NAMALWA (cell line): ENCODE results near the gene SRP68.

ENCODE experiments used
- DNase-seq: peaks from one replicate; pipeline ENCODE4 v3.0.0-alpha.2; 2015; ENCODE audit warnings: low spot score

SRP68 gene

DNA sequence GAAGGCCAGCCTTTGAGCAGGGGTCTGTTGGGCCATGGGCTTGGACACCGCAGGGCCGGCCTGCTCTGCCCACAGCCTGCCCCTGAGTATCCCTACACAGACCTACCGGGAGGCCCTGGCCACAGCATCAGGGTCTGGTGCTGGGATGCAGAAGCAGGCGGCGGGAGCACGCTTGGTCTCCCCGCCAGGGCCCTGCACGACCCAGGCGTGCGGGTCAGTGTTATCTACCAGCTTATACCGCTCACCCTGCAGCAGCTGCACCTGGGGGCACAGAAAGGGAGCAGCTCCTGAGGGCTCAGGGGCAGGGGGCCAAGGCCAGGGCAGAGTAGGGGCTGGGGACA lies 54.0 kb downstream of the SRP68 start:
- no peak for DNase-seq

DNA sequence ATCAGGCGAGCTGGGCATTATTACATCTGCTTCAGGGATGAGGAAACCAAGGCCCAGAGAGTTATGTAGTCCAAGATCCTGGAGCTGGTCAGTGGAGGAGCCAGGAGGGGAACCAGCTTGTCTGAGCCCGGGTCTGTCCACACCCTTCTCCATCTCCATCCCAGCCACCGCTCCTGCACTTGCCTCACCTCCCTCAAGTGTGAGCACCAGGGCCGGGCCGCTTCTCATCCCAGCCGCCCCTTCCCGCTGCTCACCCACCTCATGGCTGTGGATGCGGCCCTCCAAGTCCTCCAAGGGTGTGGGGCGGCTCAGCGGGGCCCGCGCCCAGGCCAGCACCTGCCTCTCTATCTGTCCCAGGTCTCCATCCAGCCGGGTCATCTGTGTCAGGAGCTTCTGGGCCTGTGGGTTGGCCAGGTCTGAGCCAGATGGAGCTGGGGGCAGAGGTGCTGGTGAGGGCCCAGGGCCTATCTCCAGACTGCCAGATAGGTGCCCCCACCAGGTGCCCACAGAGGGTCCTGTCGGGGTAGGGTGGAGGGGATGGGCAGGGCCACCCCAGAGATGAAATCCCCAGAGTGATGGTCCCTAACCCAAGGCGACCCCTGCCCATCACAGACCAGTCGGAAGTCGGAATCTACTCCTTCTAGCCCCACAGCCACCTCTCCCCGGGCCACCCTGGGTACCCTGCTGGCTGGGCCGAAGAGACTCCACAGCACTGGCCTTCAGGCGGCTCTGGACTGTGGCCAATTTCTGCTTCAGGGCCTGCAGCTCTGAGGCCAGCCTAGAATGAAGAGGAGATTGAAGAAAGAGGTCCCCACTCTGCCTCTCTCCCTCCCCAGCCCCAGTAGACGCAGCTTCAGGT lies 54.6 kb downstream of the SRP68 start:
- no peak for DNase-seq

DNA sequence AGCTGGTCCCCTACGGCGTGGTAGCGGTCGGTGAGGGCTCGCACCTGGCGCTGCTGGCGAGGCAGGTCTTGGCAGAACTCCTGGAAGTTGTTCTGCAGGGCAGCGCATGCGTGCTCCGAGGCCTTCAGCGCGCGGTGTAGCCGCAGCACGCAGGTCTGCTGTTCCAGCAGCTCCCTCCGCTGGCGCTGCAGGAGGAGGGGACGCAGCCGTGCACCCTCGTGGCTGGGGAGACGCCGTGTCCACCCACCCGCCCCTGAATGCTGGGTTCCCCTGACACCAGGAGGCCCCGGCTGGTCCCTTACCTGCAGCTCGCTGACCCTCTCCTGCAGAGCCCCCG lies 57.4 kb downstream of the SRP68 start:
- DNase-seq = no peak

DNA sequence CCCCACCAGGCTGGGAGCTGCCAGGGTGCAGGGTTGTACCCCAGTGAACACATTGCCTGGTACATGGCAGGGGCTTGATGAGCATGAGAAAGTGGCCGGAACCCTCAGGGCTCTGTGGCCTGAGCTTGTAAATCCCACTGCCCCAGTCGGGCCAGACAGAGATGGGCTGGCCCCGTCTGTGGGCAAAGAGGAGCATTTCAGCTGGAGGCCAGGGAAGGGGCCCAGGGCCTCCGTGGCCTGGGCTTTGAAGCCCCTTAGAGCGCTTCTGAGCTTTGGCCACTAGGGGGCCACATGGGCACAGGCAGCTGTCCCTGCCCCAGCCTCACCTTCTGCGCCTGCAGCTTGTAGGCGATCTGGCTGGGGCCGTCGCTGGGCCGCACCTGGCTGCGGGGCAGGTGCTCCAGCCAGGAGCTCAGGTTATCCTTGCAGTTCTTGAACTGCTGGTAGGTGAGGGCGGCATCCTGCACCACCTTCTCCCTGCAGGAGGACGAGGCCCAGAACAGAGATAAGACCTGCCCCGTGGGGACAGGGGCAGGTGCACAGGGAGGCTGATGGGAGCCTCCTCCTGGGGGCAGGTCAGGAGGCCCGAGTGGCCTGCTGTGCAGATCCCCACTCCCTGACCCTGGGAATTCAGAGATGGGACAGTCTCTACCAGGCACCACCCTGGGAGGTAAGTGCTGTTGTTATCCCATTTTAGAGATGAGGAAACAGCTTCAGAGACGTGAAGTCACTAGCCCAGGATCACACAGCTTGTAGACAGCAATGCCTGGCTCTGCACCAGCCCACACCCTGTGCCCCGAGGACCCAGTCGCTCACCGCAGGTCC lies 58.0 kb downstream of the SRP68 start:
- peak; percentile 84 for DNase-seq

DNA sequence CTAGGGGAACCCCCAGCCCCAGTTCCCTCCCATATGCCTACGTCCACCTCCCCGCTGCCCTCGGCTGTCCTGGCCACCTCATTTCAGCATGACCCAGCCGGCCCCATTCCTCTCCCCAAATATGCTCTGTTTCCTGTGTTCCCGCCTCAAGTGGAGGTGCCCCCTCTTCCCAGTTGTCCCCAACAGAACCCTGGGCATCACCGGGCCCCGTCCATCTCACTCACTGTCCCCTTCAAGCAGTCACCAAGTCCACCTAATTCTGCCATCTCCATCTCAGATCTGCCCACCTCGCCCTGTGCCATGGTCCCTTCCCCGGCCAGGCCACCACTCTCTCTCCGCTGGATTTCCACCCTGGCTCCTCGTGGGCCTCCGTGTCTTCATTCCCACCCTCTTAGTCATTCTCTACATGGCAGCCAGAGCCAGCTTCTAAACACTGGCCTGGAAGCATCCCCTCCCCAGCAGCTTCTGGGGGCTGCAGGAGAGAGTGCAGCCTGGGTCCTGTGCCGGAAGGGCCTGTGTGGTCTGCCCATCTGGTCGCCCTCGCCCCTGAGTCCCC lies 58.9 kb downstream of the SRP68 start:
- no peak for DNase-seq

DNA sequence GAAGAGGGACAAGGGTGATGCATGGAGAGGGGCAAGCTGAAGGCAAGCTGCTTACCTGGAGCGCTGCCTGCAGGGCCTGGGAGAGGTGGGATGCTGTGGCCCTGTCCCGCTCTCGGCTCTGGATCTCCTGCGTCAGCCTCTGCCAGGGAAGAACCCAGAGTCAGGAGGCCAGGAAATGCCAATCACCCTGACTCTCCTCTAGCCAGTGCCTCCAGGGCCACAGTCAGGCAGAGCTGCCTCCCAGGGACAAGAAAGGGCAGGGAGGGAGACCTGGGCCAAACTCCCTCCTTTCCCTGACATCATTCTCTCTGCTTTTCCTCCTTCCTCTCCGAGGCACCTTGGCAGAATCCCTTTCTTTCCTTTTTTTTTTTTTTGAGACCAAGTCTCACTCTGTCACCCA lies 60.4 kb downstream of the SRP68 start:
- DNase-seq = no peak

DNA sequence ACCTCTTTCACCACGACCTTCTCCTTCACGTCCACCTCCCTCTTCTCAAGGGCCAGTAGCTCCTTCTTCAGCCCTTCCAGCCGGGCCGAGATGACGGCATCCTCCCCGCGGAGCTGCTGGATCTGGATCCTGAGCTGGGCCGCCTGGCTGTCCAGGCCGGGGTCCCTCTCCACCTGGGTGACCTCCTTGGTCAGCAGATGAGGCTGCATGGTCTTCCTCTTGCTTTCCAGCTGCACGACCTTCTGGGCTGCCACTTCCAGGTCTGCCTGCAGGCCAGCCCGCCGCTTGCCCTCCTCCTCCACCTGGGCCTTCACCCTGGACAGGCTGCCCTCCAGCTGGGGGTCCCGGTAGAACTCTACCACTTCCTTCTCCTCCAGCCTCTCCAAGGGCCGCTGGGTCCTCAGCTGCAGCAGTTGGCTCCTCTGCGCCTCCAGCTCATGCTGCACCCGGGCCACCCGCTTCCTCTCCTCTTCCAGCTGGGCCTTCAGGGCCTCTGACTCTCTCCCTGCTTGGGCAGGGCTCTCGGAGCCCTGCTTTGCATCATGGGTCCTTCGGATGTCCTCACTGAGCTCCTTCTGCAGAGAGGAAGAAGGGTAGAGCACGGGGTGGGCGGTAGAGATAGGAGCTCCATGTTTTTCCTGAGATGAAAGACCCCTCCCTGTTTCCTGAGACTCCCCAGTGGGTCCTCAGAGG lies 62.2 kb downstream of the SRP68 start:
- no peak for DNase-seq

DNA sequence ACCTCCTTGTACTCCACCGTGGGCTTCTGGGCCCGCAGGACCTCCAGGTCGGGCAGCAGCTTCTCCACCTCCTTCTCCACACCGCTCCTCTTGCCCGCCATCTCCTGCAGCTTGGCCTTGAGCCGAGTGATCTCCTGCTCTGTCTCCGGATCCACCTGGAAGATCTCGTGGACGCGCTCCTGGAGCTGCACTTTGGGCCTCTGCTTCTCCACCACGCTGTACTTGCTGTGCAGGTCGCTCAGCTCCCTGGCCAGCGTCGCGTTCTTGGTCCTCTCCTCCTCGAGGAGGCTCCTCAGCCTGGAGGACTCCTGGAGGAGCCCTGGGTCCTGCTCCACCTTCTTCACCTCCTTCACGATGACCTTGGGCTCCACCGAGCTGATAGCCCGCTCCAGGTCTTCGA lies 62.9 kb downstream of the SRP68 start:
- DNase-seq = no peak

DNA sequence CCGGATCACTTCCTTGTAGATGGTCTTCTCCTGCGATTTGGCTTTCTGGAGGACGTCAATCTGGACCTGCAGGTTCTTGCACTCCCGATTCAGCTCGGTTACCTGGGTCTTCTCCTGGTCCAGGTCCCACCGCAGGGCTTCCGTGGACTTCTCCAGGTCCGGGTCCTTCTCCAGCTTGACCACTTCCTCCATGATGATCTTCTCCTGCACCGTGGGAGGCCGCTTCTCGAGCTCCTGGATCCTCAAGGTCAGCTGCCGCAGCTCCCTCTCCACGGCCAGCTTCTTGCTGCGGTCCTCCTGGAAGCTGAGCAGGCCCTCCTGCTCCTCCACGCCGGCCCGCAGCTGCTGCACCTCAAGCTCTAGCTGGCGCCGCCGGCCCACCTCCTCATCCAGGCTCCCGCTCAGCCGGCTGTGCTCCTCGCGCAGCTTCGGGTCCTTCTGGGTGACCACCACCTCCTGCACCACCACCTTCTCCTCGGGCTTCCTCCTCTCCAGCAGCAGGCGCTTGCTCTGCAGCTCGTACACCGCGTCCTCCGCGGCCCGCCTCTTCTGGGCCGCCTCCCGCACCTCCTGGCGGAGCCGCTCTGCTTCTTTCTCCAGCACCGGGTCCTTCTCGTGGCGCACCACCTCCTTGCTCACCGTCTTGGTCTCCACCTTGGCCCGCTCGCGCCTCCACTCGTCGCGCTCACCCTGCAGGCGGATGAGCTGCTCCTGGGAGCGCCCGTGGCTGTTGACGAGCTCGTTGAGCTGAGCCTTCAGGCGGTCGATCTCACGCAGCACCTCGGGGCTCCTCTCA lies 63.5 kb downstream of the SRP68 start:
- no peak for DNase-seq

DNA sequence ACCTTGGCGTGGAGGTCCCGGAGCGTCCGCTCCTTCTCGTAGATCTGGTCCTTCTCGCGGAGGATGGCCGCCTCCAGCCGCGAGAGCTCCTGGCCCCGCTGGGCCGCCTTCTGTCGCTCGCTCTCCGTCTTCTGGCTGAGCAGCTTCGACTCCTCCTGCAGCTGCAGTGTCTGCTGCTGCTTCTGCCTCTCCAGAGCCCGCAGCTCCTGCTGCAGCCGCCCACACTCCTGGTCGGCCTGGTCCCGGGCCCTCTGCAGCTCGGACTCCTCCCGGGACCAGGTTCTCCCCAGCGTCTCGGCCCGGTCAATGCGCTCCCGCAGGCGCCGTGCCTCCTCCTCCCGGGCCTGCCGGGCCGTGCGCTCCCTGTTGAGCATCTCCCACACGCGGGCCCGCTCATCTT lies 64.1 kb downstream of the SRP68 start:
- DNase-seq = no peak

DNA sequence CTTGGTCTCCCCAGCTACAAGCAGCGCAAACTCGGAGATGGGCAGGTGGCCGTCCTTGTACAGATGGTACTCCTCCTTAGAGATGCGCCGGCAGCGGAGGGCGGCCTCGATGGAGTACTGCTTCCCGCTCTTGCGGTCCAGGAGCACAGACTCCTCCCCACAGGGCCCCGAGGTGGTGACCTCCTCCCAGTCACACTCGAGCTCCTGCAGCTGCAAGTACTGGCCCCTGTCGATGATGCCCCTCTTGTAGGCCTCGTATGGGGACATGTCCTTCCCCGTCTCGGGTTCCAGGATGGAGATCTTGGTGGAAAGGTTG lies 64.5 kb downstream of the SRP68 start:
- no peak for DNase-seq

DNA sequence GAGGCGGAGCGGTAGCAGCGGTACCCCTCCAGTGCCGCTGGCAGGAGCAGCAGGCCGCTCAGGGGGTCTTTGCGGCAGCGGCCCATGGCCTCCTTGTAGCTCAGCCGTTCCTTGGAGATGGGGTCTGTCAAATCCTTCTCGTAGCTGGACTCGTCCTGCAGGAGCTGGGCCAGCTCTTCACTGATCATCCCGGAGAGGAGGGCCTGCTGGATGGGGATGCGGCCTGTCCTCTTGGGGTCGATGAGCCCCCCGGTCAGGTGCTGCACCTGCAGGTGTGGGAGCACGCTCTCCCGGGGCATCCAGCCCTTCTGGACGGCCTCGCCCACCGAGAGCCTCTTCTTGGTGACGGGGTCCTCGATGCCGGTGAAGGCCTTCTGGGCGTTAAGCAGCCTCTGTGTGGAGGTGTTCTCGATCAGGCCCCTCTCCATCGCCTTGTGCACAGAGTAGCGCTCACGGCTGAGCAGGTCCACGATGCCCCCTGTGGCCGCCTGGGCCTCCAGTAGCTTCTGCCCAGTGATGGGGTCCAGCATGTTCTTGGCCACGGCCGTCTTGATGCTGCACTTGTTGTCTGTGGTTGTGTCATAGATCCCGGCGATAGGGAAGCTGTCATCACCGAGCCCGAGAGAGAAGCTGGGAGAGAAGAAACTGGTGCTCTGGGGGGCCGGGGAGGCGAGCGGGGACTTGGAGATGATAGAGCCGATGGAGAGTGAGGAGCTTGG lies 65.0 kb downstream of the SRP68 start:
- DNase-seq = no peak

DNA sequence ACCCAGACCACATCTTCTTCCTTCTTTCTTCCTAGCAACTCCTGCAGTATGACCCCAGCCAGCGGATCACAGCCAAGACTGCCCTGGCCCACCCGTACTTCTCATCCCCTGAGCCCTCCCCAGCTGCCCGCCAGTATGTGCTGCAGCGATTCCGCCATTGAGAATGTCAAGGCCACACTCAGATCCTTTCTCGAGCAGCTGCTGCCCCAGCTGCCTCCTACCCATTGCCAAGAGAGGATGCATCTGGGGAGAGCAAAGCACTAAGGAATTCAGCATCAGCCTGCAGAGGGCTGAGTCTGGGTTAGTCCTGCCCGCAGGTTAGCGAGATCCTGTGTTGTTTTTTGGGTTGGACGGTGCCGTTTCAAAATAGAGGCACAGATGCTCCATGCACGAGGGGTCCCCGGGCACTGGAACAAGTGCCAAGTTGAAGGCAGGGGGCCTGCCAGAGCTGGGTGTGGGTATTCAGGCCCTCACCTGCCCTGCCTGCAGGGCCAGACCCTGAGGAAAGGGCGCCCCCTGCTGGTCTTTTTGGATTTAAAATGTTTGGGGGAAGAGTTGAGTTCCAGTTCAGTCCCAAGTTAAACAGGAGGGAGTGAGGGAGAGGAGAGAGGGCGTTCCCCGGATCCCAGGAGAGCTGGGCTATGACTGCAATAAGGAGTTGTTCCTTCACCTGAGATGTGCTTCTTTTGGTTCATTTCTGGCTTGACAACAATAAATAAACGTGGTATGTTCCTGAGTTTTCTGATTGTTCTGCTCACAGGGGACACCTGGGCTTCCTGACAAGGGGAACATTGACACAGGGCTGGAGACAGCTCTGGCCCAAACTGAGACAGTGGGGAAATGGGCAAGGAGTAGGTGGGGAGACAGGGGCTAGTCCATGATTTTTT lies 66.8 kb downstream of the SRP68 start:
- peak; percentile 84 for DNase-seq

DNA sequence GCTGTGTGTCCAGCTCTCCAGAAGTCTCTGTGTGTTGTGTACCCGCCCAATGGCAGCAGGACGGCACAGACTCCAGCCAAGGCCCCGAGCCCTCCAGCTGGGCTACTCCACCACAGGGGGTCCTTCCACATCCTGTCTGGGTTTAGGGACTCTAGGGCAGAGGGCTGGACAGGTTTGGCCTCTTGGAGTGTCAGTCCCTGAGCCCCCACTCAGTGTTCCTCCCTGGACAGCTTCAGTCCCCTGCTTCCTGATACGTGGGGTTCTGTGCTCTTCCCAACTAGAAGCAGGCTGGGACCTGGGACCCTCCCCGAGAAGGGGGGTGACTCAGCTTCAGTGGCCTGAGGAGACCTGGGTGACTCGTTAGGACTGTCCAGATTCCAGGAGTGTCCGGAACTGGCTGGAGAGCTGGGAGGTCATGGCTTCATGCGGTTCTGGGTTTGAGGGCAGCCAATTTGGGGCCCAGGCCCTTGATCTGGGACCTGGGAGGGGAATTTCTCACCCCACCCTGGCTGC lies 67.5 kb downstream of the SRP68 start:
- DNase-seq = no peak

DNA sequence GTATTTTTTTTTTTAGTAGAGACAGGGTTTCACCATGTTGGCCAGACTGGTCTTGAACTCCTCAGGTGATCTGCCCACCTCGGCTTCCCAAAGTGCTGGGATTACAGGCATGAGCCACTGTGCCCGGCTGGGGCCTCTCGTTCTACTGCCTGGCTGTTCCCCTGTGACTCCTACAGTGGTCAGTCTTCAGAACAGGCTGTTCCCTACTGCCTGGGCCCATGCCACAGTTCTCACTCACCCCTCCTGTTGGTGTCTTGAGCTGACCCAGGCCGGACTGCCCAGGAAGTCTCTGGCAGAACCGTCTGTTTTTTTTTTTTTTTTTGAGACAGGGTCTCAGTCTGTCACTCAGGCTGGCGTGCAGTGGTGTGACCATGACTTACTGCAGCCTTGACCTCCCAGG lies 68.4 kb downstream of the SRP68 start:
- DNase-seq = no peak

DNA sequence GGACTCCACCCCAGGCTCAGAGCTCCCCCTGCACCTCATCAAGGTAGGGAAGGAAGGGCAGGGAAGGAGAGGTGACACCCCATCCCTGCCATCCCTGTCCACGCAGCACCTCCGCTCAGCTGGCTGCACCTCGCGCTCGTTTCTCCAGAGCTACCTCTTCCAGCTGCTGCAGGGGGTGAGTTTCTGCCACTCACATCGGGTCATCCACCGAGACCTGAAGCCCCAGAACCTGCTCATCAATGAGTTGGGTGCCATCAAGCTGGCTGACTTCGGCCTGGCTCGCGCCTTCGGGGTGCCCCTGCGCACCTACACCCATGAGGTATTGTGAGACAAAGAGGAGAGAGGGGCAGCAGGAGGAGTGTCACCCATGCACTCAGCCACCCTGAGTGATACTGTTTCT lies 70.2 kb downstream of the SRP68 start:
- no peak for DNase-seq

DNA sequence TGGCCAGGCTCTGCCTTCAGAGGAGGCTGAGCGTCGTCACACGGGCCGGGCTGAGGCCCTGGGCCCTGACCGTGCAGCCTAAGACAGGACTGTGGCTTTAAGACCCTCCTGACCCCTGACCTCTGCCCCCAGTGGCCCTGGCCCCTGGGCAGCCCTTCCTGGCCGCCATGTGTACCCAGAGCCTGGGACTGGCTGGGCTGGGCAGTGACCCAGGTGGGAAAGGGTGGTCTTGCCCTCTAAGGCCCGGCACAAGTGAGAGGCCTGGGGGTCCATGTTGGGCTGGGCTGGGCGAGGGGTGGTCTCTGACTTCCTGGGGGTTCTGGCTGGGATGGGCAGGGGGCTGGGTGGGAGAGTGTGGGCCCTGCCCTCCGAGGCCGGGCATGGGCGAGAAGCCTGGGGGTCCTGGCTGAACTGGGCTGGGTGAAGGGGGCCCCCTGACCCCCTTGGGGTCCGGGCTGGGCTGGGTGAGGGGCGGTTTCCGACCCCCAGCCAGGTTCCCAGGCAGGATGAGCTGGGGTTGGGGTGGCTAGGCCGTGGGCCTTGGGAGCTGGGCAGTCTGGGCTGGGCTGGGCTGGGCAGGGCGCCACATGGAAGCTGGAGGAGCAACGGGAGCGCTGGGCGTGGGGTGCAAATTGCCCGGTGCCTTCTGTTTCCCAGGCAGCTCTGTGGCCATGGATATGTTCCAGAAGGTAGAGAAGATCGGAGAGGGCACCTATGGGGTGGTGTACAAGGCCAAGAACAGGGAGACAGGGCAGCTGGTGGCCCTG lies 71.4 kb downstream of the SRP68 start, which contains the start of gene CDK3:
CDK3 (plus strand) TSS at position 101 of the 767 bp plus-strand sequence; CDS start at position 672, 571 bp downstream.
- no peak for DNase-seq

DNA sequence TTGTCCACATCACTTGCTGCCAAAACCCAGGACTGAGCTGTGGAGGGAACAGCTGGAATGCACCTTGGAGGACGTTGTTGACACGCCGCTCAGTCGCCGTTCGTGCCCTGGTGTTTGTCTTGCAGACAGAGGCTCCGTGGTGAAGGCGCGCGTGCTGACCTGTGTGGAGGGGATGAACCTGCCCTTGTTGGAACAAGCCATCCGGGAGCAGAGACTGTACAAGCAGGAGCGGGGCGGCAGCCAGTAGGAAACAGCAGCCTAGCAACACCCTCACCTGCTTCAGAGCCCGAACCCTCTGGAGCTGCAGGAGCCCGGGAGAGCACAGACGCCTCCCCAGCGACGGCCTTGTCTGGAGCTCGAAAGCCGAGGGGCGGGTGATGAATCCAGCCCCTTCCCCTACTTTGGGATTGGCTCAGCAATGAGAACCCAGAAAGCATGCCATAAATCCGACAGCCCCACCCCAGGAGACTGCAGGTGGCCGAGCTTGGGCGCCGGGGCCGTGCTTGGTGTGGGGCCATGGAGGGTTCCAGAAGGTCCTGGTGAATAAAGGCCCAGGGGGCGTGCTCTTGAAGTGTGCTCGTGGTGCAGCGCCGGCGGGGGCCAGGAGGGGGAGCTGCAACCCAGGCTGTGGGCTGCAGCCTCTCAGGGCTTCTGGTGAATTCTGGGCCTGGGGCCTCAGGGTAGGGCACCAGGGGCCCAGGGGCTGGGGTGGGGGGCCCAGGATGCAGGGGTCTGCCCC lies 72.1 kb downstream of the SRP68 start:
- DNase-seq = peak; percentile 70
